A549 (cell line): Measurements from ENCODE around the gene NAV2. TPM values are rescaled to one million over a fixed set of nuclear protein-coding genes. Genes with fewer than 3 reads are reported as not detected.

Source experiments
- ATAC-seq, 2 experiments: fragments of 200-7000 bp in 1 of 2; fragments of >200 bp in 1 of 2; cut with Nextera tagmentation in 1 of 2; cut with Tn5 transposase in 1 of 2; 3 replicates each; pipeline versions ENCODE4 v1.8.0 to v1.9.1; 2018 to 2020; ENCODE audit warnings: mild to moderate bottlenecking in 1 of 2, moderate library complexity in 1 of 2
- CTCF ChIA-PET: fragments of 300-600 bp; sonication (Branson Sonifier 250); formaldehyde crosslinking; extraction: SDS; loops from one replicate; lab custom pipeline; 2021; ENCODE audit warnings: antibody characterized with exemption, inconsistent platforms; lab: Yijun Ruan, JAX
- POLR2A ChIA-PET: fragments of 350-600 bp; formaldehyde crosslinking; extraction: SDS; loops from one replicate; lab custom pipeline; 2021; ENCODE audit warnings: antibody characterized with exemption, inconsistent platforms; lab: Yijun Ruan, JAX
- DNase-seq, 2 experiments: peaks; one replicate each; pipeline versions ENCODE4 v3.0.0 to v3.0.0-alpha.2; 2011 to 2016; ENCODE audit warnings: low read depth in 1 of 2, low spot score in 1 of 2
- FAIRE-seq: peaks from 2 replicates; lab custom pipeline; 2011; peaks lifted over from hg19 to GRCh38; lab: Jason Lieb, UNC
- H3K27ac ChIP-seq, 2 experiments: fragments of >200 bp; sonication (Bioruptor Twin); formaldehyde crosslinking; 3 replicates each; pipeline ENCODE4 v1.5.1; 2016 to 2017
- H3K4me1 ChIP-seq: fragments of >200 bp; sonication (Bioruptor Twin); formaldehyde crosslinking; 3 replicates; pipeline ENCODE4 v1.6.1; 2016
- H3K4me2 ChIP-seq: fragments of >200 bp; sonication (Bioruptor Twin); formaldehyde crosslinking; 3 replicates; pipeline ENCODE4 v1.6.1; 2016
- H3K4me3 ChIP-seq: fragments of >200 bp; sonication (Bioruptor Twin); formaldehyde crosslinking; 3 replicates; pipeline ENCODE4 v1.5.1; 2016
- H3K9me3 ChIP-seq: fragments of >200 bp; sonication (Bioruptor Twin); formaldehyde crosslinking; 3 replicates; pipeline ENCODE4 v1.6.1; 2016
- BHLHE40 ChIP-seq: IDR thresholded peaks from 2 replicates; pipeline ENCODE4 v1.6.1; 2012; ENCODE audit warnings: low read depth, low read length, inconsistent platforms
- CBX8 ChIP-seq: fragments of 200-600 bp; sonication (generic); IDR thresholded peaks from 2 replicates; pipeline ENCODE4 v1.6.1; 2016
- CHD2 ChIP-seq: fragments of 150-350 bp; IDR thresholded peaks from 2 replicates; pipeline ENCODE4 v1.6.1; 2014; ENCODE audit warnings: low read length; ENCODE audit not compliant: partially characterized antibody
- CHD4 ChIP-seq: fragments of 200-600 bp; sonication (generic); IDR thresholded peaks from 2 replicates; pipeline ENCODE4 v1.6.1; 2016; ENCODE audit warnings: antibody characterized with exemption, mild to moderate bottlenecking, borderline replicate concordance
- EHF ChIP-seq: fragments of 250-450 bp; sonication (Bioruptor Pico); IDR thresholded peaks from 2 replicates; pipeline ENCODE4 v1.5.0; 2020; ENCODE audit warnings: mild to moderate bottlenecking
- FOSB ChIP-seq: fragments of 250-450 bp; sonication (Bioruptor Pico); IDR thresholded peaks from 2 replicates; pipeline ENCODE4 v1.5.0; 2020; ENCODE audit warnings: mild to moderate bottlenecking, moderate library complexity
- FOSL2 ChIP-seq, 2 experiments: fragments of 450-650 bp in 1 of 2; fragments of >200 bp in 1 of 2; sonication (Bioruptor Twin) in 1 of 2; formaldehyde crosslinking; IDR thresholded peaks; 2 replicates each; pipeline versions ENCODE4 v1.5.0 to v1.6.1; 2016 to 2020; ENCODE audit warnings: mild to moderate bottlenecking in 1 of 2, moderate library complexity in 1 of 2
- GATA3 ChIP-seq: IDR thresholded peaks from 2 replicates; pipeline ENCODE4 v1.6.1; 2012; ENCODE audit warnings: borderline replicate concordance
- HDAC2 ChIP-seq: fragments of 200-600 bp; sonication (generic); IDR thresholded peaks from 2 replicates; pipeline ENCODE4 v1.6.1; 2016
- HOXA7 ChIP-seq: fragments of 250-450 bp; sonication (Bioruptor Pico); IDR thresholded peaks from 2 replicates; pipeline ENCODE4 v1.5.0; 2020; ENCODE audit warnings: mild to moderate bottlenecking, moderate library complexity
- HOXB13 ChIP-seq: fragments of 250-450 bp; sonication (Bioruptor Pico); IDR thresholded peaks from 2 replicates; pipeline ENCODE4 v1.5.0; 2020; ENCODE audit warnings: low read depth, mild to moderate bottlenecking, moderate library complexity
- JUN ChIP-seq, 2 experiments: fragments of >200 bp; sonication (Bioruptor Twin); formaldehyde crosslinking; IDR thresholded peaks; 2 replicates in 1 of 2; 3 replicates in 1 of 2; pipeline ENCODE4 v1.6.1; 2016 to 2017
- KDM1A ChIP-seq: fragments of 200-600 bp; sonication (generic); IDR thresholded peaks from 2 replicates; pipeline ENCODE4 v1.6.1; 2016; ENCODE audit warnings: low read depth, mild to moderate bottlenecking
- NR3C1 ChIP-seq: fragments of >200 bp; sonication (Bioruptor Twin); formaldehyde crosslinking; IDR thresholded peaks from 3 replicates; pipeline ENCODE4 v1.6.1; 2017
- PHF8 ChIP-seq: fragments of 200-600 bp; sonication (generic); IDR thresholded peaks from 2 replicates; pipeline ENCODE4 v1.6.1; 2016; ENCODE audit warnings: low read depth, mild to moderate bottlenecking, antibody characterized with exemption, moderate library complexity, borderline replicate concordance
- POLR2A ChIP-seq: IDR thresholded peaks from 2 replicates; pipeline ENCODE4 v1.6.1; 2012; ENCODE audit warnings: mild to moderate bottlenecking, low read length
- RAD21 ChIP-seq, 2 experiments: fragments of >200 bp in 1 of 2; sonication (Bioruptor Twin) in 1 of 2; formaldehyde crosslinking in 1 of 2; IDR thresholded peaks in 1 of 2; conservative IDR thresholded peaks in 1 of 2; 2 replicates in 1 of 2; 3 replicates in 1 of 2; pipeline ENCODE4 v1.6.1; 2012 to 2018; ENCODE audit warnings: inconsistent platforms in 1 of 2
- RARB ChIP-seq: fragments of 250-450 bp; sonication (Bioruptor Pico); IDR thresholded peaks from 2 replicates; pipeline ENCODE4 v1.8.0; 2021; ENCODE audit warnings: mild to moderate bottlenecking, moderate library complexity
- SMC3 ChIP-seq: fragments of >200 bp; sonication (Bioruptor Twin); formaldehyde crosslinking; IDR thresholded peaks from 3 replicates; pipeline ENCODE4 v1.6.1; 2018; ENCODE audit warnings: inconsistent platforms
- SREBF2 ChIP-seq: fragments of 450-650 bp; IDR thresholded peaks from 2 replicates; pipeline ENCODE4 v1.6.1; 2014; ENCODE audit warnings: mild to moderate bottlenecking, moderate library complexity
- TFCP2L1 ChIP-seq: fragments of 250-450 bp; sonication (Bioruptor Pico); IDR thresholded peaks from 2 replicates; pipeline ENCODE4 v1.5.0; 2021; ENCODE audit warnings: mild to moderate bottlenecking
- ZC3H11A ChIP-seq: fragments of 450-650 bp; IDR thresholded peaks from 2 replicates; pipeline ENCODE4 v1.6.1; 2014; ENCODE audit warnings: antibody characterized with exemption, mild to moderate bottlenecking
- WGBS: methylation state at CpG from one replicate; pipeline ENCODE4 v1.1.6; 2017; ENCODE audit errors: missing lambda C conversion rate; 5-methylcytosine and 5-hydroxymethylcytosine counted together
- polyA plus RNA-seq, 4 experiments: library from polyadenylated mRNA; depleted of rRNA in 3 of 4; stranded (reverse); fragments of >200 nt; fragmentation: RNase III in 1 of 4; extraction: RNeasy Plus Mini Kit Qiagen cat#74134 plus additional on column Dnase treatment in 1 of 4; gene quantifications; 2 replicates in 3 of 4; 3 replicates in 1 of 4; pipeline ENCODE4 v1.2.3, GENCODE V29; 2011 to 2017
- TF ChIP-seq, protein P1 (sequence below): fragments of >200 bp; sonication (Bioruptor Twin); formaldehyde crosslinking; IDR thresholded peaks from 2 replicates; pipeline ENCODE4 v1.6.1; 2016
- TF ChIP-seq, protein P2 (sequence below): fragments of 150-350 bp; IDR thresholded peaks from 2 replicates; pipeline ENCODE4 v1.6.1; 2014; ENCODE audit warnings: low read depth, mild to moderate bottlenecking, low read length
- TF ChIP-seq, protein P3 (sequence below): fragments of >200 bp; sonication (Bioruptor Twin); formaldehyde crosslinking; IDR thresholded peaks from 3 replicates; pipeline ENCODE4 v1.5.1; 2016
- TF ChIP-seq, protein P4 (sequence below): fragments of >200 bp; sonication (Bioruptor Twin); formaldehyde crosslinking; IDR thresholded peaks from 3 replicates; pipeline ENCODE4 v1.6.1; 2016
- TF ChIP-seq, protein P5 (sequence below): IDR thresholded peaks from 2 replicates; pipeline ENCODE4 v1.6.1; 2012; ENCODE audit warnings: low read depth, borderline replicate concordance
- TF ChIP-seq, protein P6 (sequence below): fragments of 250-450 bp; sonication (Bioruptor Pico); IDR thresholded peaks from 2 replicates; pipeline ENCODE4 v1.5.0; 2020; ENCODE audit warnings: low read depth, mild to moderate bottlenecking, moderate library complexity

NAV2 gene
- polyA plus RNA-seq, 2 of the 4 experiments (the other 2 are of a cell fraction), result 4.9 to 19.8 TPM

DNA sequence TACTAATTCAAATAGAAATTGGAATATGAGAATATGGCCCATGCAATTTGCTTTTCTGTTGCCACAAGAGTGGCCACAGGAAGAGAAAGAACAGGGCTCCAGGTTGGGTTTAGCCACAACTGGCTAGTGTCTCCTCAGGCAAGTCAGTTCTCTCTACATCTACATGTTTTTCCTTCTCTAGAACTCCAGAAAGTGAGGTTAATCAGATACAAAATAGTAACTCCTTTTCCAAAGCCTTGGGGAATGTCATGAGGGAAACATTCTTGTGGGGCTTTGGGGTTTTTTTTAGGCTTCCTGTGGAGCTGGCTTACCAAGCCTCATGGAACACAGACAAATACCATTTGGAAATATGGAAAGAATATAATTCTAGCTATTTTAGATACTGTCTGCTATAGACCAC, 161.6 kb downstream of the NAV2 start (continued):
- TF ChIP-seq, protein P1, sequence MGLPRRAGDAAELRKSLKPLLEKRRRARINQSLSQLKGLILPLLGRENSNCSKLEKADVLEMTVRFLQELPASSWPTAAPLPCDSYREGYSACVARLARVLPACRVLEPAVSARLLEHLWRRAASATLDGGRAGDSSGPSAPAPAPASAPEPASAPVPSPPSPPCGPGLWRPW, result no peak
- TF ChIP-seq RARB, result no peak

DNA sequence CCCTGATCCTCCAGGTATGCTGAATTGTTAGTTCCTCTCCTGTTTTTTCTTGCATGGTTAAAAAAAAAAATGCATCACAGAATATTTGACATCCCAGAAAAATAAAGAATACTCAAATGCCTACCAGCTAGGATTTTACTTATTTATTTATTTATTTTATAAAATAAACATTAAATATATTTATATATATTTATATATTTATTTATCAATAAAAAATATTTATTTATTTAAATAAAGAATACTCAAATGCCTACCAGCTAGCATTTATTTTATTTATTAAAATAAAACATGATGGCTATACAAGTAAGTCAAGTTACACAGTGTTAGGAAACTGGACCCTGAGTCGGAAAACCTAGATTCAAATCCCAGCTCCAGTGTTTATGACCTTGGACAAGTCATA, 164.1 kb downstream of the NAV2 start:
- no peak overlapping the region for H3K4me3 ChIP-seq
- no peak for DNase-seq
- no peaks in the 10 kb centered on the region for H3K9me3 ChIP-seq
- no peak overlapping the region for H3K27ac ChIP-seq
- H3K4me2 ChIP-seq, result no peak overlapping the region
- no peak for ATAC-seq
- FAIRE-seq, result no peak
- 91% methylated on average over 1 of the region's 1 CpG for WGBS
- POLR2A ChIA-PET, result interaction anchor here (0.7 kb wide), 1 partner anchor 56 kb away, joined by 4 read pairs; no protein-coding TSS in a partner anchor
- H3K4me1 ChIP-seq, result no peaks in the 10 kb centered on the region
- TF ChIP-seq, protein P2, sequence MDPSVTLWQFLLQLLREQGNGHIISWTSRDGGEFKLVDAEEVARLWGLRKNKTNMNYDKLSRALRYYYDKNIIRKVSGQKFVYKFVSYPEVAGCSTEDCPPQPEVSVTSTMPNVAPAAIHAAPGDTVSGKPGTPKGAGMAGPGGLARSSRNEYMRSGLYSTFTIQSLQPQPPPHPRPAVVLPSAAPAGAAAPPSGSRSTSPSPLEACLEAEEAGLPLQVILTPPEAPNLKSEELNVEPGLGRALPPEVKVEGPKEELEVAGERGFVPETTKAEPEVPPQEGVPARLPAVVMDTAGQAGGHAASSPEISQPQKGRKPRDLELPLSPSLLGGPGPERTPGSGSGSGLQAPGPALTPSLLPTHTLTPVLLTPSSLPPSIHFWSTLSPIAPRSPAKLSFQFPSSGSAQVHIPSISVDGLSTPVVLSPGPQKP, result no peak
- TF ChIP-seq ZC3H11A (no peak), PHF8 (no peak), FOSB (no peak), TFCP2L1 (CRISPR knock-in tag) (no peak), BHLHE40 (no peak), EHF (CRISPR knock-in tag) (no peak), HOXB13 (CRISPR knock-in tag) (no peak), SREBF2 (no peak), NR3C1 (no peak)
- CTCF ChIA-PET, result interaction anchor here (1.1 to 1.2 kb wide), 2 partner anchors 26 to 312 kb away, joined by 3 to 5 read pairs; no protein-coding TSS in a partner anchor

DNA sequence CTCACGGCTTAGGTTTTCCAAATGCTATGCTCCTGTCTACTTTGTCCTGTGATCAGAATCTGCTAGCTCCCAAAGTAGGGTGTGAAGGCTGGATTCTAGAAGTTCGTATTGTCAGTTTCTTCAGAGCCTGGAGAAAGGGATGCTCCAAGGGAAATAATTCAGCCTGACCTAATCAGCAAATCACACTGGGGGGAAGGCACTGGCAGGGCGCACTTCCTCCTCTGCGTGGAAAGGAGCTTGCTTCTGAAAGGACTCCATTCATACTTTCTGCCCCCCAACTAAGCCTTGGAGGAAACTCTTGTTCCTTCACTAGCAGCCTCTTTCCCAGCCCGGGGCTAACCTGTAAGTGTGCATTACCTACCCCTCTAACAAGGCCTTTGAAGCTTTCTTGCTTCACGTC, 165.9 kb downstream of the NAV2 start:
- FAIRE-seq (no peak), ATAC-seq (no peak), DNase-seq (no peak)
- Histone ChIP-seq H3K4me3 (no peak overlapping the region), H3K4me1 (no peaks in the 10 kb centered on the region), H3K4me2 (no peak overlapping the region), H3K9me3 (no peaks in the 10 kb centered on the region), H3K27ac (no peak overlapping the region)
- TF ChIP-seq KDM1A (no peak), PHF8 (no peak), JUN (IDR thresholded peaks at IDR 0.05) (no peak), FOSL2 (IDR thresholded peaks at IDR 0.05) (no peak), FOSL2 (CRISPR knock-in tag; IDR thresholded peaks at IDR 0.05) (no peak), HOXA7 (CRISPR knock-in tag) (no peak), POLR2A (no peak), TFCP2L1 (CRISPR knock-in tag) (no peak), HDAC2 (no peak), CBX8 (no peak), EHF (CRISPR knock-in tag) (no peak), CHD4 (no peak), GATA3 (no peak), SMC3 (no peak), CHD2 (no peak), RAD21 (conservative IDR thresholded peaks at IDR 0.05 in 1 of 2, IDR thresholded peaks at IDR 0.05 in 1 of 2) (no peak), FOSB (no peak)
- TF ChIP-seq, protein P3, sequence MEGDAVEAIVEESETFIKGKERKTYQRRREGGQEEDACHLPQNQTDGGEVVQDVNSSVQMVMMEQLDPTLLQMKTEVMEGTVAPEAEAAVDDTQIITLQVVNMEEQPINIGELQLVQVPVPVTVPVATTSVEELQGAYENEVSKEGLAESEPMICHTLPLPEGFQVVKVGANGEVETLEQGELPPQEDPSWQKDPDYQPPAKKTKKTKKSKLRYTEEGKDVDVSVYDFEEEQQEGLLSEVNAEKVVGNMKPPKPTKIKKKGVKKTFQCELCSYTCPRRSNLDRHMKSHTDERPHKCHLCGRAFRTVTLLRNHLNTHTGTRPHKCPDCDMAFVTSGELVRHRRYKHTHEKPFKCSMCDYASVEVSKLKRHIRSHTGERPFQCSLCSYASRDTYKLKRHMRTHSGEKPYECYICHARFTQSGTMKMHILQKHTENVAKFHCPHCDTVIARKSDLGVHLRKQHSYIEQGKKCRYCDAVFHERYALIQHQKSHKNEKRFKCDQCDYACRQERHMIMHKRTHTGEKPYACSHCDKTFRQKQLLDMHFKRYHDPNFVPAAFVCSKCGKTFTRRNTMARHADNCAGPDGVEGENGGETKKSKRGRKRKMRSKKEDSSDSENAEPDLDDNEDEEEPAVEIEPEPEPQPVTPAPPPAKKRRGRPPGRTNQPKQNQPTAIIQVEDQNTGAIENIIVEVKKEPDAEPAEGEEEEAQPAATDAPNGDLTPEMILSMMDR, result no peak
- TF ChIP-seq, protein P4, sequence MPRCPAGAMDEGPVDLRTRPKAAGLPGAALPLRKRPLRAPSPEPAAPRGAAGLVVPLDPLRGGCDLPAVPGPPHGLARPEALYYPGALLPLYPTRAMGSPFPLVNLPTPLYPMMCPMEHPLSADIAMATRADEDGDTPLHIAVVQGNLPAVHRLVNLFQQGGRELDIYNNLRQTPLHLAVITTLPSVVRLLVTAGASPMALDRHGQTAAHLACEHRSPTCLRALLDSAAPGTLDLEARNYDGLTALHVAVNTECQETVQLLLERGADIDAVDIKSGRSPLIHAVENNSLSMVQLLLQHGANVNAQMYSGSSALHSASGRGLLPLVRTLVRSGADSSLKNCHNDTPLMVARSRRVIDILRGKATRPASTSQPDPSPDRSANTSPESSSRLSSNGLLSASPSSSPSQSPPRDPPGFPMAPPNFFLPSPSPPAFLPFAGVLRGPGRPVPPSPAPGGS, result no peak
- TF ChIP-seq, protein P5, sequence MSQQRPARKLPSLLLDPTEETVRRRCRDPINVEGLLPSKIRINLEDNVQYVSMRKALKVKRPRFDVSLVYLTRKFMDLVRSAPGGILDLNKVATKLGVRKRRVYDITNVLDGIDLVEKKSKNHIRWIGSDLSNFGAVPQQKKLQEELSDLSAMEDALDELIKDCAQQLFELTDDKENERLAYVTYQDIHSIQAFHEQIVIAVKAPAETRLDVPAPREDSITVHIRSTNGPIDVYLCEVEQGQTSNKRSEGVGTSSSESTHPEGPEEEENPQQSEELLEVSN, result no peak
- TF ChIP-seq, protein P6, sequence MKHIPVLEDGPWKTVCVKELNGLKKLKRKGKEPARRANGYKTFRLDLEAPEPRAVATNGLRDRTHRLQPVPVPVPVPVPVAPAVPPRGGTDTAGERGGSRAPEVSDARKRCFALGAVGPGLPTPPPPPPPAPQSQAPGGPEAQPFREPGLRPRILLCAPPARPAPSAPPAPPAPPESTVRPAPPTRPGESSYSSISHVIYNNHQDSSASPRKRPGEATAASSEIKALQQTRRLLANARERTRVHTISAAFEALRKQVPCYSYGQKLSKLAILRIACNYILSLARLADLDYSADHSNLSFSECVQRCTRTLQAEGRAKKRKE, result no peak
- POLR2A ChIA-PET, result no interaction called here
- 60% methylated on average over 6 of the region's 6 CpGs for WGBS
- CTCF ChIA-PET, result interaction anchor here (0.8 to 1.3 kb wide), 2 partner anchors 11 to 100 kb away, joined by 3 read pairs; no protein-coding TSS in a partner anchor
